NCI-H226 (cell line): ENCODE results near the gene COX6A1.
"Not testable (repeated sequence)": the region's sequence is repeated elsewhere in the genome, so short reads cannot be mapped to it uniquely, and the experiment has no call there.

Source experiments
- DNase-seq: peaks from one replicate; pipeline ENCODE4 v3.0.0-alpha.2; 2015

The COX6A1 gene

DNA sequence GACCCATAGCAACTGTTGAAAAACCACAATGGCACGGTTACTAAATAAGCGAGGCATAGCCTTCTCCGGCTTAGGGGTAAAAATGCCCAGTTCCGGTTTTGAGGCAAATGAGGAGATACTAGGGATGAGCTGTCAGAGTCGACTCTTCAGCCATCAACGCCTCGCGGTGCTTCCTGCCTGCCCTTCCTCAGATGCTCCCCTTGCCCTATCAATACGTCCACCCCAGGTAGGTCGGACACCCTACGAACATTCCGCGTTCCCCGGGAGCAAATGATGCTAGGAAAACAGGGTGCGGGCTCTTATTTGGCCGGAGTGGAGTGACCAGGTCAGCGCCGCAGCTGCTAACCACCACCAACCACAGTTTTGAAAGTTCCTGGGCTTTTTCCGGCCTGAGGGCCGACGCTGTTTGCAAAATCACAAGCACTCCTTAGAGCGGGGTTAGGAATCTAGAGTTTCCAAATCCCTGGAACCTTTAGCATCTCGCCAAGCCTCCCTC, 30.5 kb downstream of the COX6A1 start:
- DNase-seq, result peak; percentile 27

DNA sequence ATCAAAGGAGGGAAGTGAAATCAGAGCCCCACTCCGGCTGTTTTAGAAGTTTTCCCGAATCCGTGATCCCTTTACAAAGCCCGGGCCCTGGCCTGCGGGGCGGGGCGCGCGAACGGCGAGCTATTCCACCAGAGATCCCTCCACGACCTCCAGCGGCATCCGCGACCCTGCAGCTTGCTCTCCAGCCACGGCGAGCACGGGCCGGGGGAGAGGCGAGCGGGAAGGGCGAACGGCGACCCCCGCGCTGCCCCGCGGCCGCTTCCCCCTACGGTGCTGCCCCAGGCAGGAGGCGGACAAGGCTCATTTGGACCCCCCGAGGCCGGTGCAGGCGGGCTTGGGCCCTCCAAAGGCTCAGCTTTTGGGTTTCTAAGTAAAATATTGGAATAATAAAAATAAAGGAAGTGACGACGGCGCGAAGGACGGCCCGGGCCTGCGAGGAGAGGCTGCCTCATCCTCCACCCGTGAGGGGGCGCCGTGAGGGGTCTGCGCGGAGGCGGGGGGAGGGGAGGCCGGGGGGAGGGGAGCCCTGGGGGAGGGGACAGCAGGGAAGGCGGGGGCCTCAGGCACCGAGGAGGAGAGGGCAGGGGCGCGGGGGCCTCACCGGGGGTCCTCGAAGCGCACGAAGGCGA, 31.0 kb downstream of the COX6A1 start:
- no peak for DNase-seq

DNA sequence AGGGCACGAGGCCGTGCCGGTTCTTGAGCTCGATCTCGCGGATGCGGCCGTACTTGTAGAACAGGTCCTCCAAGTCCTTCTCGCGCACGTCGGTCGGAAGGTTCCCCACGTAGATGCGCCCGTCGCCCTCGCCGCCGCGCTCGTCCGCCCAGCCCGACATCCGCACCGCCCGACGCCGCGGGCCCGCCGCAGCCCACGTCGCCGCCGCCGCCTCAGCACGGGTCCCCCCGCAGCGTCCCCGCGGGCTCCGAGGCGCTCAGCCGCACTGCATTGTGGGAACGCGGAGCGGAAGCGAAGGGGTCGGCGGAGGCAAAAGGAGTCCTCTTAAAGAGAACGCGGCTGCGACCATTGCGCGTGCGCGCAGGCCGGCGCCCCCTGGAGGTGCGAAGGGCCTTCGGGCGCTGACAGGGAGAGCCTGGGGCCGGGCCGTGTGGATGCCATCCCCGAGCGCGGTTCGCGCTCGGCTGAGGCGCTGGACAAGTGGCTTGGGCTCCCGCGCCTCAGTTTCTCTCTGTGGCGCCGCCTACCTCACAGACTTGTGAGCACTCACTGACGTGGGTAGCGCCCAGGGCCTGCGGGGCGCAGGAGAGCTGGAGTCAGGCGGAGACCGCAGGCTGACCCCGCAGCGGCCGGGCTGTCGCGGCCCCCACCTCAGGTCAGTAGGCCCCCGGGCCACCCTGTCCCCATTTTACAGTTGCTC, 31.7 kb downstream of the COX6A1 start, which contains the start of gene SRSF9:
TSS of gene SRSF9 (minus strand) at position 299 of the 700 bp plus-strand sequence. CDS start at position 160, 139 bp downstream.
- DNase-seq, result peak; percentile 91

DNA sequence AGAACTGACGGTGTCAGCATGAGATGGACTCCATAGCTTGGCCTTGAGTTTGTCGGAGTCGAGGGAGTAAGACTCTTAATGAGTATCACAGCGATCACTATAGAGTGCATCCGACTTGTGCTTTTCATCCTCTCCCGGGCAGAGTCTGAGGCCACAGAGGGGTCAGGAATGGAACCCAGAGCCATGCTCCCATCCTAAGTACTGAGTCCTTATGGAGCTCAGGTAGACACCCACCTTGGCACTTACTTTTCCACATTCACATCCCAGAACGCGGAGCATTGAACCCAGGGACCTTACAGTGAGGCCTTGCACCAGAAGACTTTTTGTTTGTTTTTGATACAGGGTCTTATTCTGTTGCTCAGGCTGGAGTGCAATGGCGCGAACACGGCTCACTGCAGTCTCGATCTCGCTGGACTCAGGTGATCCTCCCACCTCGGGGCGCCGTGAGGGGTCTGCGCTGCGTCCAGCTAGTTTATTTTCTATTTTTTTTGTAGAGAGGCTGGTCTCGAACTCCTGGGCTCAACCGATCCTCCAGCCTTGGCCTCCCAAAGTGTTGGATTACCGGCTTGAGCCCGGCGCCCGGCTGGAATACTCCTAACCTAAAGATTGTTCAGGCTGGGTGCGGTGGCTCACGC, 32.4 kb downstream of the COX6A1 start:
- DNase-seq, result no peak

DNA sequence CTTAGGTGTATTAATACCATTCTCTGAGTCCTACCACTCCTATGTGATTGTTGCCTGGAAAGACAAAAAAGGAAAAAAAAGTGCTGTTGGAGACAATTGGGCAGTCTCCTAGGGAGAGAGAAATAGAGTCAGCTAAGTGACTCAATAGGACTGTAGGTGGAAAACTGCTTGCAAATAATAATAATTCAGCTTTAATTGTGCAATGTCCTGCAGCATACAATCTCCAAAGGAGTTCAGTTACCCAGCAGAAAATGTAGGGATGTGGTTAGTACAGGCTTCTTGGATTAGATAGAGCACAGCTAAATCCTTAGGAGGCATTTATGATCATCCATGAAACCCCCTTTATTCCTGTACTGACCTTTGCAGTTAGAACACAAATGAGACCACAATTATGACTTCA, 34.6 kb downstream of the COX6A1 start:
- DNase-seq, result peak; percentile 10

DNA sequence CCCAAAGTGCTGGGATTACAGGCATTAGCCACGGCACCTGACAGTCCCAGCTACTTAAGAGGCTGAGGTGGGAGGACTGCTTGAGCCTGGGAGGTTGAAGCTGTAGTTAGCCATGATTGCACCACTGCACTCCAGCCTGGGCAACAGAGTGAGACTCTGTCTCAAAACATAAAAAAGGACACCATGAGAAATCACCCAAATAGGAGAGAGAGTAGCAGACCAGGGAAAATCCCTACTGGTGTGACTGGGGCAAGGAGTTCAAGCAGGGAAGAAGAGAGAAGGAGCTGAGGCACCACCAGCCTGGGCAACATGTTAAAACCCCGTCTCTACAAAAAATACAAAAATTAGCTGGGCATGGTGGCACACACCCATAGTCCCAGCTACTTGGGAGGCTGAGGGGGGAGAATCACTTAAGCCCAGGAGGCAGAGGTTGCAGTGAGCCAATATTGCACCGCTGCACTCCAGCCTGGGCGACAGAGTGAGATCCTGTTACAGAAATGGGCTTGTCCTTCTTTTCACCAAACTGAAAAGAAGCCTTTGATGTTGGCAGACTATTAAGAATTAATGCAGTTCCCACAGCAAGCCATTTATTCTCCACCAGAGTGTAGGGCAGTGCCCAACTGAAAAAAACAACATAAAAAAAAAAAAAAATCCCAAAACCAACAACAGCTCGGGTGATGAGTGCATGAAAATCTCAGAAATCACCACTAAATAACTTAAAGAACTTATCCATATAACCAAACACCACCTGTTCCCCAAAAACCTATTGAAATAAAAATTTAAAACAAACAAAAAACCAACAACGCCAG, 36.1 kb downstream of the COX6A1 start:
- DNase-seq, result no peak

DNA sequence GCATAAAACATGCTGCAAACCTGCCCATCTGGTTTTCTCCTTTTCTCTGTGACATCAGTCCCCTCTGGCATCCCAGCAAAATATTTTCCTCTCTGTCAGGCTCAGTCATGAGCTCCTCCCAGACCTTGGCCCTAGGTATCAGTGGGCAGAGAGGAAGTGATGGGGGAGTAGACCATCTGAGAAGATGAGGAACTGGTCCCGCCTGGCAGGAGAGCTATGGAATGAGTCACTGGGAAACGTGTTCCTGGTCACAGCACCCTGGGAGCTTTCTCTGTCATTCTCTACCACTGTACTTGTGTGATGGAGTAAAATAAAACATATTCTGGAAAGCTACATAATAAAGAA, 36.7 kb downstream of the COX6A1 start:
- DNase-seq, result peak; percentile 88

DNA sequence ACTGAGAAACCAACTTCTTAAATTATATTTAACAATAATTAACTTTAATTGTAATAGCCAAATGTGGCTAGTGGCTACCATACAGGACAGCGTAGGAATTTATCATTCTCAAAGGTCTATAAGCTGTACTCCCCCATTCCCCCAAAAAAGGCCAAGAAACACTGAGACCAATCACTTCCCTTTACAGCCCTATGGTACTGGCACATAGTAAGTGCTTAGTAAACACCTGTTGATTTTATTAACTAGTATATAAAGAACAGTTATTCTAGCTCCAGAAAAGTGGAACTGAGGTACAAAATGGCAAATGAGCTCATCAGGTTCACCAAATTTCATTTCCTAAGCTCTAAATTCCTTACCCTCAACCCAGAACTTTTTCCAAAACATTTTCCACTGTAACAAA, 37.7 kb downstream of the COX6A1 start:
- no peak for DNase-seq

DNA sequence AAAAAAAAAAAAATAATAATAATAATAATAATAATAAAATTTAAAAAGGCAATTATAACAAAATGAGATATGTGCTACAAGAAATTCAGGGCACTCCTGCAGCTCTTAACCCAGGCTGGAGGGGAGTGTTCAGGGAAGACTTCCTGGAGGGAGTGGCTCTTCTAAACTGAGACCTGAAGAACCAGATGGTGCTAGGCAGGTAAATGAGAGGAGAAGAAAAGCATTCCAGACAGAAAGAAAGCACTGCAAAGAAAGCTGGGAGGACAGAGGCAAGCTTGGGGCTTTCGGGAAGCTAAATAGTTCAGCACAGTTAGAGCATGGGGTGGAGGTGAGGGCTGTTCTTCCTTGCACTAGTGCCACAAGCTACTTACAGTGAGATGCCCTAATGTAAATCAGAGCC, 41.5 kb downstream of the COX6A1 start:
- DNase-seq, result no peak

DNA sequence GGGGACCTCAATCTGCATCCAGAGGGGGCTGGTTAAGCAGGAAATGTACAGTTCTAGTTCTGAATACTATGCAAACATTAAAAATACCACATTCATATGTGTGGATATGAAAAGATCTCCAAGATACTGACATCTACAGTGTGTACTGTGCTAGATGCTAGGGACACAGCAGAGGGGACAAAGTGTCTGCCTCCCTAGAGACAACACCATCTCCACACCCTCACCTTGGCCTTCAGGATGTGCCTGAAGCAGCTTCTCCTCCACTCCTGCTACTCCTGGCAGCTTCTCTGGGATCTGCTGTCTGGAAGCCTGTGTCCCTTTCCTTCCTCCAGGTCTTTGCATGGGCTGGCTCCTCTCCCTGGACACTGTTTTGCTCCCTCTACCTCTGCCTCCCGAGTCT, 42.3 kb downstream of the COX6A1 start:
- no peak for DNase-seq

DNA sequence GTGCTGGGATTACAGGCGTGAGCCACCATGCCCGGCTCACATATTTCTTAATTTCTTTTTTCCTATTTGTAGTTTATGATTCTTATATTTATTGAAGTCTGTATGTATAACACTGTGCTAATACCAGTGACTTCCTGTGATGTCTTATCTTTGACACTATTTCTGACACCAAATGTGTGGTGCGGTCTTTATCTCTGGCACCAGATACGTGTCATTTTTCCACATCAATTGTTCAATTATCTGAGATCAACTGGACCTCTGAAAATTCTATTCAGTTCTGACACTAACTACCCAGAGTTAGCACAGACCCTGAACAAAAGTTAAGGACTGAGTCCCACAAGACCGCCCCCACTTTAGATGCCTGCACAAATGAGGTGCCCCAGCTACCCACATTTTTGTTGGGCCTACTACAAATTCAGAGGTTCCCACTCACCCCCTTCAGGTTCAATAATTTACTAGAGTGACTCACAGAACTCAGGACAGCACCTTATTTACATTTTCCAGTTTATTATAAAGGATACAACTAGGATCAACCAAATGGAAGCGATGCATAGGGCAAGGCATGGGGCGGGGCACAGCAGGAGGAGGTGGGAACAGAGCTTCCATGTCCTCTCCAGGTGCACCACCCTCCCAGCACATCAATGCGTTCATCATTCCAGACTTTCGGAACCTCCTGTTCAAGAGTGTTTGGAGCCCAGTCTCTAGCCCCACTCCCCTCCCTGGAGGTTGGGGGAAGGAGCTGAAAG, 43.3 kb downstream of the COX6A1 start:
- DNase-seq, result no peak

DNA sequence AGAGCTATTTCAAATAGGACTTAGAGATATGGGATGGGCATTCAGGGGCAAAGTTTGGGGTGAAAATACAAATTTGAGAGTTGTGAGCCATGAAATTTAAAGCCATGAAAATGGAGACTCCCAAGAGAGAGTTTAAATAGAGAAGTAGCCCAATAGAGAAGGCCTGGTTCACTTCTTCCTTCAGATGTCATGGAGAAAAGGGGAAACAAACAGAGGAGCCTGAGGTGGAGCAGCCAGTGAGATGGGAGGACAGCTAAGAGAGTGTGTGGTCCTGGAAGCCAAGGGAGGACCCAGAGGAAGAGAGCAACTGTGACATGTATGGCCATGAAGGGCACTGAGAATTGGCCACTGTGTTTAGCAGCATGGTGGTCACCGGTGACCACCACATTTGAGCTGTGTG, 45.7 kb downstream of the COX6A1 start:
- no peak for DNase-seq

DNA sequence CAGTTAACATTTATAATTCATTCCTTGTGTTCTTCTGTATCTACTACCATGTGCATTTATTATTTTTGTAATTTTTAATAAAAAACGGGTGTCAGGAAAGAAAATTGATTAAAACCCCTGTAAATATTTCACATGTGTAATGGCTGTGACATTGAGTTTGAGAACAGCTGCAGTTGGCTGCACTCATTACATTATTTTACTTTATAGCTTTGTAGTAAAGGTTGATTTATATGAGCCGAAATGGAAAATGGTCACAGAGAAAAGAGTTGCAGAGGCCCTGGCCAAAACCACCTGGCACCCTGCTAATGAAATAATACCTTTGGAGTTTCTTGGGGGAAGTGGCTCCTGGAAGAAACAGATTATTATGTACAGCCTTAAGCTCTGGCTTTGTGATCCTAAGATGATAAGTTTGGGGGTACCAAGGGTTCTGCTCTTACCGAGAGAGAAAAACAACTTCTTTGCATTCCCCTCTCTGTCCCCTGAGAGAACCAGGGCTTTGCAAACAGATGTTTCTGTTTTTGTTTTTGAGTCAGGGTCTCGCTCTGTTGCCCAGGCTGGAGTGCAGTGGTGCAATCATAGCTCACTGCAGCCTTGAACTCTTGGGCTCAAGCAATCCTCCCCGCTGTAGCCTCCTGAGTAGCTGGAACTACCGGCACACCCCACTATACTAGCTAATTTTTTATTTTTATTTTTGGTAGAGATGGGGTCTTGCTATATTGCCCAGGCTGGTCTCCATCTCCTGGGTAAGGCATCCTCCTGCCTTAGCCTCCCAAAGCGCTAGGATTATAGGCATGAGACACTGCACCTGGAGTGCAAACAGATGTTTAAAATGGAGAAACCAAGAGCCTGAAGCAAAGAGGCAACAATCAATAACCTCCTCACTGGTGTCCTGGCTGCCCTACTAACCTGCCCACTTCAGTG, 48.3 kb downstream of the COX6A1 start:
- DNase-seq, result no peak

DNA sequence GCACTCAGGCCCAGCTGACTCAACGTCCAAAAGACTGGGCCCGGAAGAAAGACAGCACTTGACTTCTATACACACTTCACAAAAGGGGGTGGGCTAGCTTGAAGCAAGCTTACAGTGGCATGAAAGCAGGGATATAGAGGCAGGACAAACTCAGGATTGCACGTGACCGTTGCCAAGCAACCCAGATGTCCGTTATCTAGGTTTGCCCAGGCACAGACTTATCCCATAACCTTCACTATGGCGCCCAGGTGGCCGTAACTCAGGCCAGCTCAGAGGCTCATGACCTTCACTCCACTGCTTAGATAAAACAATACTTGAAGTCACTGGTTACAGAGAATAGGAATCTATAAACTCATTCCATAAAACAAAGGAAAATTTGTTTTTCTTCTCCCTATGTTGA, 49.6 kb downstream of the COX6A1 start:
- not testable (repeated sequence) for DNase-seq

DNA sequence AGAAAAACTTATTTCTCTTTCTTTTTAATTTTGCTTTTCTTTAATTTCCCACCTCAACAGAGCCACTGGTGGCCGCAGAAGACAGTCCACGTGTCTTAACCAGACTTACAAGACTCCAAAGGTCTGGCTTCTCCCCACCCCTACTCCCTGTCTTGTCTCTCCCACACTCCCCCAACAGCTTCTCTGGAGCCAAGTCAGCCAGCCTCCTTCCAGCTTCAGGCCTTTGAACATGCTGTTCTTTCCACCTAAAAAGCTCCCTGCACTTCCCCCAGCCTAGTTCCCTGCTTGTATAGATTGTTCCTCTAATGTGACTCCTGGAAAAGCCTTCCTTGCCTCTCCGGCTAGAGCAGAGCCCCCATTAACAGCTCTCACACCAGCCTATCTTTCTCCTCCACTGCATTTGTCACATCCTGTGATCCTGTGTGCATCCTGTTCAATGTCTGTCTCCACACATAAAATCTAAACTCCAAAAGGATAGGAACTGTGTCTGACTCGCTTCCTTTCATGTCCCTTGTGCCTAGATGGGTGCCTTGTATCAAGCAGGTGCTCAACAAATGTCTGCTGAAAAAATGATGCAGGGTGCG, 50.2 kb downstream of the COX6A1 start:
- DNase-seq, result no peak

DNA sequence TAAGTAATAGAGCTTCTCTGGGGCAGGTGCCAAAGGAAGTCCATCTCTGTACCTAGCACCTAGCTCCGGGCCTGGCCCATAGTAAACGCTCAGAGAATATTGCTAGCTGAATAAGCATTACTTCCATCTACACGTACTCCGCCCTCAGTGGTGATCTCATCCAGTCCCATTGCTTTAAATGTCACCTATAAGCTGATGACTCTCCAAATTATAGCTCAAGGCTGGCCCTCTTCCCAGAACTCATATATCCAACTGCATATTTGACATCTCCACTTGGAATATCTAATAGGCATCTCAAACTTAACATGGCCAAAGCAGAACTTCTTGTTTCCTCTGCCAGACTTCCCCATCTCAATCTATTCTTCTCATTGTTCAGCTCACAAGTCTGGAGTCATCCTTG, 51.1 kb downstream of the COX6A1 start:
- DNase-seq, result no peak

DNA sequence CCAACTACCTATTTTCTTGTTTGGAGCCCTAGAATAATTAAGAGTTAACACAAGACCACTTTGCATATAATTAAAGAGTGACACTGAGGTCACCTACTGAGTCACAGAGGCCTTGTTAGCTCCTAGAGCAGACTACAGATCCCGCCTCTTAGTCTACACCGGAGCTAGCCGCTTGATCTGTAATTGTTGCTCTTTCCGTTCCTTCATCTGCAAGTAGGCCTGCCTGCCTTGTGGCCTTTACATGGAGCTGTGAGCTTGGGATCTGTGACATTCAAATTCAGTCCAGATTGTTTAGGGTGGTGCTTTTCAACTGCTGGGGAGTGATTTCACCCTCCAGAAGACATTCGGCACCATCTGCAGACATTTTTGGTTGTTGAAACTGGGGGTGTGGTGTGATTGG, 52.4 kb downstream of the COX6A1 start:
- DNase-seq, result no peak
